ENCODE data around the gene MYRIP.

The MYRIP gene

GRCh38 chr3:40181182-40181581 is 371.8 kb downstream of the MYRIP start:
- Histone ChIP-seq H3K27ac (ENCODE audit: poor library complexity, severe bottlenecking) (no peak overlapping the region), H3K4me3 (ENCODE audit: severe bottlenecking) (no peak overlapping the region)

GRCh38 chr3:40185029-40185695 is 375.8 kb downstream of the MYRIP start:
- Histone ChIP-seq H3K36me3 (ENCODE audit: low read depth) (no peaks in the 10 kb centered on the region), H3K9me3 (ENCODE audit: severe bottlenecking) (no peaks in the 10 kb centered on the region), H3K4me1 (ENCODE audit: insufficient read depth, poor library complexity, severe bottlenecking) (no peaks in the 10 kb centered on the region), H3K4me3 (ENCODE audit: severe bottlenecking) (no peak overlapping the region), H3K27me3 (ENCODE audit: insufficient read depth, poor library complexity, severe bottlenecking) (no peaks in the 10 kb centered on the region), H3K27ac (ENCODE audit: poor library complexity, severe bottlenecking) (no peak overlapping the region)
- DNase-seq (ENCODE audit: low spot score): no peak
- no peak for TF ChIP-seq CTCF (IDR thresholded peaks at IDR 0.05; ENCODE audit: poor library complexity, severe bottlenecking)
- no peak for ATAC-seq (ENCODE audit: low read depth)

More at GRCh38 chr3:40181182-40181581, 371.8 kb downstream of the MYRIP start:
- DNase-seq (ENCODE audit: low spot score) (no peak), ATAC-seq (ENCODE audit: low read depth) (no peak)
- no peak for TF ChIP-seq CTCF (IDR thresholded peaks at IDR 0.05; ENCODE audit: poor library complexity, severe bottlenecking)
- H3K27me3 ChIP-seq (ENCODE audit: insufficient read depth, poor library complexity, severe bottlenecking): no peaks in the 10 kb centered on the region
- no peaks in the 10 kb centered on the region for H3K36me3 ChIP-seq (ENCODE audit: low read depth)
- no peaks in the 10 kb centered on the region for H3K4me1 ChIP-seq (ENCODE audit: insufficient read depth, poor library complexity, severe bottlenecking)
- H3K9me3 ChIP-seq (ENCODE audit: severe bottlenecking): no peaks in the 10 kb centered on the region

- ATAC-seq (ENCODE audit: low read depth) (no peak), DNase-seq (ENCODE audit: low spot score) (no peak)
- Histone ChIP-seq H3K36me3 (ENCODE audit: low read depth) (no peaks in the 10 kb centered on the region), H3K9me3 (ENCODE audit: severe bottlenecking) (no peaks in the 10 kb centered on the region), H3K4me1 (ENCODE audit: insufficient read depth, poor library complexity, severe bottlenecking) (no peaks in the 10 kb centered on the region), H3K4me3 (ENCODE audit: severe bottlenecking) (no peak overlapping the region), H3K27me3 (ENCODE audit: insufficient read depth, poor library complexity, severe bottlenecking) (no peaks in the 10 kb centered on the region), H3K27ac (ENCODE audit: poor library complexity, severe bottlenecking) (no peak overlapping the region)
- no peak for TF ChIP-seq CTCF (IDR thresholded peaks at IDR 0.05; ENCODE audit: poor library complexity, severe bottlenecking)
Measured at GRCh38 chr3:40186508-40186907, 377.1 kb downstream of the MYRIP start.

GRCh38 chr3:40187945-40188344 is 378.5 kb downstream of the MYRIP start:
- Histone ChIP-seq H3K4me3 (ENCODE audit: severe bottlenecking) (no peak overlapping the region), H3K27me3 (ENCODE audit: insufficient read depth, poor library complexity, severe bottlenecking) (no peaks in the 10 kb centered on the region), H3K4me1 (ENCODE audit: insufficient read depth, poor library complexity, severe bottlenecking) (no peaks in the 10 kb centered on the region), H3K27ac (ENCODE audit: poor library complexity, severe bottlenecking) (no peak overlapping the region), H3K9me3 (ENCODE audit: severe bottlenecking) (no peaks in the 10 kb centered on the region), H3K36me3 (ENCODE audit: low read depth) (no peaks in the 10 kb centered on the region)
- TF ChIP-seq CTCF (IDR thresholded peaks at IDR 0.05; ENCODE audit: poor library complexity, severe bottlenecking): no peak
- ATAC-seq (ENCODE audit: low read depth): no peak
- no peak for DNase-seq (ENCODE audit: low spot score)

- TF ChIP-seq CTCF (IDR thresholded peaks at IDR 0.05; ENCODE audit: poor library complexity, severe bottlenecking): no peak
- ATAC-seq (ENCODE audit: low read depth): no peak
- H3K4me3 ChIP-seq (ENCODE audit: severe bottlenecking): no peak overlapping the region
- no peaks in the 10 kb centered on the region for H3K9me3 ChIP-seq (ENCODE audit: severe bottlenecking)
- peaks cover 2% of the 10 kb centered on the region for H3K27me3 ChIP-seq (ENCODE audit: insufficient read depth, poor library complexity, severe bottlenecking)
- H3K27ac ChIP-seq (ENCODE audit: poor library complexity, severe bottlenecking): no peak overlapping the region
- H3K4me1 ChIP-seq (ENCODE audit: insufficient read depth, poor library complexity, severe bottlenecking): no peaks in the 10 kb centered on the region
- no peak for DNase-seq (ENCODE audit: low spot score)
- no peaks in the 10 kb centered on the region for H3K36me3 ChIP-seq (ENCODE audit: low read depth)
Measured at GRCh38 chr3:40189118-40189517, 379.7 kb downstream of the MYRIP start.
